ENCODE data around the gene LMAN2L. TPM values are rescaled to one million over a fixed set of nuclear protein-coding genes. Genes with fewer than 3 reads are reported as not detected.

Gene LMAN2L
- total RNA-seq, 1 experiment from 2014 or later: 17.6 TPM

DNA sequence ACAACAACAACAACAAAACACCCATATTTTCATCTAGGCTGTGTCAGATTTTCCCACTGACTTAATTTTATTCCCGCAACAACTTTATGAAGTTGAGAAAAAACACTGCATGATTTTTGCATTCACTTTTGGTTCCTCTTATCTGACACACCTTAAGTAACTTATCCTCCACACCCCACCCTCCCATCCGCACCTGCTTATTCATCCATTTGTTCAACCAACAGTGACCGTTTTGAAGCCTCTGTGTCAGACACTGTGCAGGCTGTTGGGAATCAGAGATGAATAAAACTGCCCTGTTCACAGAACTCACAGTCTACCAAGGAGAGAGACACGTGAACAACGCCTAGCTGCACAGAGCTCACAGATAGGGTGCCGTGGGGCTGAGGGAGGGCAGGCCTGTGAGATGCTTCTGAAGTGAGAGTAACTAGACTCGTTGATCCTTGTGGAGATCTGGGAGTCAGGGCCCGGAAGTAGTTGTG, 28.3 kb upstream of the LMAN2L start:
- Histone ChIP-seq H3K4ac (ENCODE audit: low read depth, low read length) (no peak overlapping the region), H2BK120ac (ENCODE audit: low read depth, low read length, poor library complexity, severe bottlenecking) (no peak overlapping the region), H2BK20ac (ENCODE audit: low read depth, low read length, poor library complexity, severe bottlenecking) (no peak overlapping the region), H2AK5ac (ENCODE audit: insufficient read length, low read length) (no peak overlapping the region), H3K9ac (ENCODE audit: extremely low read depth, insufficient read length, low read length) (no peak overlapping the region), H3K56ac (ENCODE audit: insufficient read length, low read depth, low read length) (no peak overlapping the region), H2BK12ac (ENCODE audit: insufficient read length, low read depth, low read length) (no peak overlapping the region), H3K27ac (ENCODE audit: insufficient read length, low read depth, low read length) (no peak overlapping the region), H4K5ac (ENCODE audit: insufficient read length, low read depth, low read length) (no peak overlapping the region), H3K9me3 (ENCODE audit: control insufficient read depth, low read depth, low read length) (no peaks in the 10 kb centered on the region), H3K14ac (ENCODE audit: insufficient read depth, low read length) (no peak overlapping the region), H4K91ac (ENCODE audit: insufficient read length, low read depth, low read length) (no peak overlapping the region), H4K20me1 (ENCODE audit: control insufficient read depth, insufficient read depth, insufficient read length) (no peaks in the 10 kb centered on the region), H4K8ac (replicated peaks; ENCODE audit: insufficient read length, low read depth, low read length) (no peak overlapping the region), H3K79me1 (ENCODE audit: insufficient read depth, low read depth, low read length, poor library complexity, severe bottlenecking) (no peaks in the 10 kb centered on the region), H2BK5ac (ENCODE audit: insufficient read length, low read length) (no peak overlapping the region), H3K4me1 (ENCODE audit: insufficient read depth, low read length) (peaks cover 3% of the 10 kb centered on the region; the same call in 1 of the 2 replicates), H2AFZ (ENCODE audit: low read length) (no peak overlapping the region), H3K18ac (ENCODE audit: insufficient read length, low read depth, low read length) (no peak overlapping the region), H3K23ac (ENCODE audit: insufficient read length, low read depth, low read length) (no peak overlapping the region), H2BK15ac (ENCODE audit: low read depth, low read length) (no peak overlapping the region), H3K4me2 (ENCODE audit: insufficient read depth, insufficient read length, low read length) (no peak overlapping the region), H3K23me2 (ENCODE audit: insufficient read length, low read depth, low read length, poor library complexity, severe bottlenecking) (peaks cover 5% of the 10 kb centered on the region), H3K27me3 (ENCODE audit: insufficient read depth, low read length) (no peaks in the 10 kb centered on the region), H3K79me2 (ENCODE audit: insufficient read depth, low read length) (no peaks in the 10 kb centered on the region), H3T11ph (ENCODE audit: low read length) (no peak overlapping the region)
- Mint-ChIP-seq H3K27me3 (ENCODE audit: low read depth) (no peaks in the 10 kb centered on the region), H3K27ac (peak overlapping the region in 2 of 3 experiments; percentile 9 to 24; a peak in 2 of 7 replicates), H3K4me3 (no peak overlapping the region), H3K9me3 (no peaks in the 10 kb centered on the region; a peak in 1 of 5 replicates), H3K4me1 (peaks cover 18 to 32% of the 10 kb centered on the region in 2 experiments), H3K36me3 (ENCODE audit: insufficient read depth in 1 of 3, low read depth in 3 of 3) (peaks cover 0 to 6% (median 0%) of the 10 kb centered on the region in 3 experiments; a peak in 3 of 7 replicates)
- TF ChIP-seq, protein P1, sequence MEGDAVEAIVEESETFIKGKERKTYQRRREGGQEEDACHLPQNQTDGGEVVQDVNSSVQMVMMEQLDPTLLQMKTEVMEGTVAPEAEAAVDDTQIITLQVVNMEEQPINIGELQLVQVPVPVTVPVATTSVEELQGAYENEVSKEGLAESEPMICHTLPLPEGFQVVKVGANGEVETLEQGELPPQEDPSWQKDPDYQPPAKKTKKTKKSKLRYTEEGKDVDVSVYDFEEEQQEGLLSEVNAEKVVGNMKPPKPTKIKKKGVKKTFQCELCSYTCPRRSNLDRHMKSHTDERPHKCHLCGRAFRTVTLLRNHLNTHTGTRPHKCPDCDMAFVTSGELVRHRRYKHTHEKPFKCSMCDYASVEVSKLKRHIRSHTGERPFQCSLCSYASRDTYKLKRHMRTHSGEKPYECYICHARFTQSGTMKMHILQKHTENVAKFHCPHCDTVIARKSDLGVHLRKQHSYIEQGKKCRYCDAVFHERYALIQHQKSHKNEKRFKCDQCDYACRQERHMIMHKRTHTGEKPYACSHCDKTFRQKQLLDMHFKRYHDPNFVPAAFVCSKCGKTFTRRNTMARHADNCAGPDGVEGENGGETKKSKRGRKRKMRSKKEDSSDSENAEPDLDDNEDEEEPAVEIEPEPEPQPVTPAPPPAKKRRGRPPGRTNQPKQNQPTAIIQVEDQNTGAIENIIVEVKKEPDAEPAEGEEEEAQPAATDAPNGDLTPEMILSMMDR (conservative IDR thresholded peaks at IDR 0.05): no peak
- WGBS (ENCODE audit: extremely low coverage, insufficient read length, low lambda C conversion rate): no CpG with 5 or more reads among the region's 8 CpGs
- DNase-seq: no peak

All from H9 (cell line).